LNCaP clone FGC (cell line): ENCODE results near the gene PTGES2.

Experiments
- DNase-seq: peaks from one replicate; pipeline ENCODE4 v3.0.0-alpha.2; 2011; ENCODE audit warnings: low read depth
- H3K4me3 ChIP-seq: 2 replicates; pipeline ENCODE4 v1.5.1; 2011; ENCODE audit warnings: mild to moderate bottlenecking, low read depth, low read length, control low read depth
- TF ChIP-seq, protein P1 (sequence below): IDR thresholded peaks from 2 replicates; pipeline ENCODE4 v1.5.1; 2012; ENCODE audit warnings: mild to moderate bottlenecking; ENCODE audit not compliant: control insufficient read depth, insufficient read depth; ENCODE audit errors: extremely low read depth

PTGES2 gene

DNA sequence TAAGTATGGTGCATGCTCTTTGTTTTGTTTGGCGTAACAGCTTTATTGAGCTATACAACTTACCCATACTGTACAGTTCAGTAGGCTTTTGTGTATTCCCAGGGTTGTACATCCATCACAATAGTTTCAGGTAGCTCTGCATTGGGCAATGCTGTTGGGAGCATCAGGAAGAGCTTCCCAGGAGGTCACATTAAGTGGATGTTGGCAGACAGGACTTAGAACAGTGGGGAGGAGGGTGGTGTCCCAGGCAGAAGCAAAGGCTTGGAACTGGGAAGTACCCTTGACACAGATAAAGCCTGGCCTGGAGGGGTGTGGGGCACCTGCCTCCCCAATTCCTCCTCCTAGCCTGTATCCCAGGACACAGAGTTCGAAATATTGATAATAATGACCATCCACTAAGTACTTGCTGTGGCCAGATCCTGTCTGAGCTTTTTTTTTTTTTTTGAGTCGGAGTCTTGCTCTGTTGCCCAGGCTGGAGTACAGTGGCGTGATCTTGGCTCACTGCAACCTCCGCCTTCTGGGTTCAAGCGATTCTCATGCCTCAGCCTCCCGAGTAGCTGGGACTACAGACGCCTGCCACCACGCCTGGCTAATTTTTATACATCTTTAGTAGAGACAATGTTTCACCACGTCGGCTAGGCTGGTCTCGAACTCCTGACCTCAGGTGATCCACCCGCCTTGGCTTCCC lies 33.8 kb upstream of the PTGES2 start:
- TF ChIP-seq, protein P1, sequence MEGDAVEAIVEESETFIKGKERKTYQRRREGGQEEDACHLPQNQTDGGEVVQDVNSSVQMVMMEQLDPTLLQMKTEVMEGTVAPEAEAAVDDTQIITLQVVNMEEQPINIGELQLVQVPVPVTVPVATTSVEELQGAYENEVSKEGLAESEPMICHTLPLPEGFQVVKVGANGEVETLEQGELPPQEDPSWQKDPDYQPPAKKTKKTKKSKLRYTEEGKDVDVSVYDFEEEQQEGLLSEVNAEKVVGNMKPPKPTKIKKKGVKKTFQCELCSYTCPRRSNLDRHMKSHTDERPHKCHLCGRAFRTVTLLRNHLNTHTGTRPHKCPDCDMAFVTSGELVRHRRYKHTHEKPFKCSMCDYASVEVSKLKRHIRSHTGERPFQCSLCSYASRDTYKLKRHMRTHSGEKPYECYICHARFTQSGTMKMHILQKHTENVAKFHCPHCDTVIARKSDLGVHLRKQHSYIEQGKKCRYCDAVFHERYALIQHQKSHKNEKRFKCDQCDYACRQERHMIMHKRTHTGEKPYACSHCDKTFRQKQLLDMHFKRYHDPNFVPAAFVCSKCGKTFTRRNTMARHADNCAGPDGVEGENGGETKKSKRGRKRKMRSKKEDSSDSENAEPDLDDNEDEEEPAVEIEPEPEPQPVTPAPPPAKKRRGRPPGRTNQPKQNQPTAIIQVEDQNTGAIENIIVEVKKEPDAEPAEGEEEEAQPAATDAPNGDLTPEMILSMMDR, result no peak
- DNase-seq, result no peak

DNA sequence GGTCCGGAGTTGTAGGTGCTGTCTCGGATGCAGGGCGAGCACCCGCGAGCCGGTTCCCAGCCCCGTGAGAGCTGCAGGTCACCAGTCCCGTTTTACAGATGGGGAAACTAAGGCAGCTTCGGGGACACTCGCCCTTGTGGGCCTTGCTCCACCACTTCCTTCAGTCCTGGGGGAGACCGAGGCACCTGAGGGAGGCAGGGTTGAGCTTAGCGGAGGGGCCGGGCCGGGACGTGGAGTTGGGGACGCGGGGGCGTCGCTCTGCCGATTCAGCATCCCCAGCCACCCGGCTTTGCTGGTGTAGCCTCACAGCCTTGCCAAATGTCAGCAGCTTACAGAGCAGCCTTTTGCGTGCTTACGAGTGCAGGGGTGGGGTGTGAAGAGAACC lies 33.1 kb upstream of the PTGES2 start:
- TF ChIP-seq, protein P1, result no peak
- no peak for DNase-seq
- peak overlapping the region; percentile 89 for H3K4me3 ChIP-seq

More for the DNA sequence above, 33.8 kb upstream of the PTGES2 start:
- peak overlapping the region; percentile 89 for H3K4me3 ChIP-seq

DNA sequence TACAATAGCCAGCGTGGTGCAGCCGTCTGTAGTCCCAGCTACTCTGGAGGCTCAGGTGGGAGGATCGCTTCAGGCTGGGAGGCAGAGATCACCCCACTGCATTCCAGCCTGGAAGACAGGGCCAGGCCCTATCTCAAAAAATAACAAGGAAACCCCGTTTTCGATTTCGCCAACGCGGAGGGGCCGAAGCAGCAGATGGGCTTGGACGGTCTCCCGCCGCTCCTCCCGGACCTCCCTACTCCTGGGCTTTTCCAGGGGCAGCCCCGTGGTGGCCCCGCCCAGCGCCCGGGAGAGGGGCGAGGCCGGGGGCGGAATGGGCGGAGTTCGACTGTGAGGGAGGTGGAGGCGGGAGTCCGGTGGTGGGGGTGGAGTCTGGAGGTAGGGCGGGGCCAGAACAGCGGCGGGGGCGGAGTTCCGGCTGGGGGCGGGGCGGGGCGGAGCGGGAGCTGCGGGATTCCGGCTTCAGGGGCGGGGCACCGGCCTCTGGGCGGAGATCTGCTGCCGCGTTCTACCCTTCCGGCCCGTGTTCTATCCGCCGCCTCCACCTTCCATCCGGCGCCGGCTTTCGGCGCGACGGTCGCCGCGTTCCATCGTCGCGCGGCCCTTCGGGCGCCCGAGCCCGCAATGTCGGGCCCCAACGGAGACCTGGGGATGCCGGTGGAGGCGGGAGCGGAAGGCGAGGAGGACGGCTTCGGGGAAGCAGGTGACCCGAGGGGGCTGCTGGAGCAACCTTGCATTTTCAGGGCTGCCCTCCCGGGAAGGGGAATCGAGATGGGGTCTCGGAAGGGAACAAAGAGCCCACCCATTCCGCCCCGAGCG lies 32.5 kb upstream of the PTGES2 start, which contains the start of gene BBLN:
TSS of gene BBLN (plus strand) at position 482 of the 819 bp plus-strand sequence. CDS start at position 625, 143 bp downstream.
- DNase-seq, result peak; percentile 31
- TF ChIP-seq, protein P1, result no peak
- H3K4me3 ChIP-seq, result peak within 1 kb of the TSS; percentile 89

DNA sequence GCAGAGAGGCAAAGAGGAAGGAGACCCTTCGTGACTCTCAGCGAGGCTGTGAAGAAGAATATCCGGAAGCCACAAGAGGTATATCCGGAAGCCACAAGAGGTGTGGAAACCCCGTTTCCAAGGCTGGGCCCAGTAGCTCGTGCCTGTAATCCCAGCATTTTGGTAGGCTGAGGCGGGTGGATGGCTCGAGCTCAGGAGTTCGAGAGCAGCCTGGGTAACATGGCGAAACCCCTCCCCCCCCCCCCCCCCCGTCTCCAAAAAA lies 31.9 kb upstream of the PTGES2 start:
- TF ChIP-seq, protein P1, result no peak
- peak overlapping the region; percentile 89 for H3K4me3 ChIP-seq
- DNase-seq, result no peak

DNA sequence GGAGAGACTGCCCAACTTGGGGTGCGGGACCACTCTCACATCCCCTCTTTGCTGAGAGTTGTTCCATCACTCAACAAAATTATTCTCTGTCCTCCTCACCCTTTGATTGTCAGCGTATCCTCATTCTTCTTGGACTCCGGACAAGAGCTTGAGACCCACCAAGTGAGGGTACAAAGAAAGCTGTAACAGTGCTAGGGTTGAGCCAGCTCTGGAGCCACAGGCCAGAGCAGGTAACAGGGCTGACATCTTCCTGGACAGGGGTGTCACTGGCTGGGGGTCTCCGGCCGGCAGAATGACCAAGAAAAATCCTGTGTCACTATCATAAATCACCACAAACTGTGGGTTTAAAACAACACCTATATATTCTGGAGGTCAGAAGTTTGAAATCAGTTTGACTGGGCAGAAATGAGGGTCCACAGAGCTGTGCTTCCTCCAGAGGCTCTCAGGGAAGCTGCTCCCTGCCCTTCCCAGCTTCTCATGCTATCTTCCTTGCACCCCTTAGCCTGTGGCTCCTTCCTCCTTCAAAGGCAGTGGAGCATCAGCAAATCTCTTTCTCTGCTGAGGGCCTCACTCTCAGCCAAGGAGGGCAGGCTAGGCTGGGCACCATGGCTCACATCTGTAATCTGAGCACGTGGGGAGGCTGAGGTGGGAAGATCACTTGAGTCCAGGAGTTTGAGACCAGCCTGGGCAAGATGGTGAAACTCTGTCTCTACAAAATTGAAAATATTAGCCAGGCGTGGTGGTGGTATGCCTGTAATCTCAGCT lies 28.4 kb upstream of the PTGES2 start:
- H3K4me3 ChIP-seq, result no peak overlapping the region
- DNase-seq, result no peak
- TF ChIP-seq, protein P1, result no peak

DNA sequence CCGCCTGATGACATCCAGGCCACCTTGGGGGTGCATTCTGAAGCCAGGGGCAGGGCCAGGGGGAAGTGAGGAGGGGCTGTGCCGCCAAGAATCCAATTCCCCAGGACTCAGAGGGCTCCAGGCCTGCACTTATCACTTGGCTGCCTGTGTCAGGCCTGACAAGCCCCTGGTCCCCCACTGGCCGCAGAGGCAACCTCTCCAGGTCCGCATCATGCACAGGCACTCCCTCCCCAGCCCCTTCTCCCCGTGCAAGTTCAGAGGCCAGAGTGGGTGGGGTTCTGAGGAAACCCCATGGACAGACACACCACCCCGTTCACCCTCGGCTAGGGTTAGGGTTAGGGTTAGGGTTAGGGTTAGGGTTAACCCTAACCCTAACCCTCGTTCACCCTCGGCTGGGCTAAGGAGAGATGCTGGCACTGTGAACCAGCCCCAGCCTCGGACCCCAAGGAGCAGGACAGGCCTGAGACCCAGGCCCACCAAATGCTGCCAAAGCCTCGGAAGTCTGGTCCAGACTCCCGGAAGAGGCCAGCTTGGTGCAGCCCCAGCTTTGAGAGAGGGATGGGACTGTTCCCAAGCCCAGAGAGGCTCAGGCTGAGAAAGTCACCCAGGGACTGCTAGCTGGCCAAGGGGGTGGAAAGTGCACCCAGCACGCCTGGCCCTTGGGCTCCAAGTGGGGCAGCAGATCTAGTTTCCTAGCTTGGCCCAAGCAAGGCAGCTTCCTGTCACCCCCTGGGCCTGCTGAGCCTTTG lies 26.6 kb upstream of the PTGES2 start:
- H3K4me3 ChIP-seq, result no peak overlapping the region
- DNase-seq, result no peak
- TF ChIP-seq, protein P1, result no peak
